Stomach (tissue), 9 donors: ENCODE measurements around the gene LSAMP. TPM values are rescaled to one million over a fixed set of nuclear protein-coding genes. Genes with fewer than 3 reads are reported as not detected.

Experiments used
- DNase-seq, 2 donors: peaks; one replicate each; pipeline versions ENCODE4 v3.0.0 to v3.0.0-alpha.2; 2013 to 2019
- H3K27ac ChIP-seq, 5 donors: fragments of 200-600 bp in 4 of 5; sonication (generic) in 4 of 5; one replicate each; pipeline ENCODE4 v1.5.1; 2013 to 2019; ENCODE audit warnings: mild to moderate bottlenecking in 1 of 5, moderate library complexity in 1 of 5
- H3K27me3 ChIP-seq, 3 donors: fragments of 200-600 bp; sonication (generic); one replicate each; pipeline ENCODE4 v1.5.1; 2017 to 2019; ENCODE audit warnings: mixed run types in 1 of 3
- H3K36me3 ChIP-seq, 4 donors: fragments of 200-600 bp; sonication (generic); 1 replicate in 3 of 4; 2 replicates in 1 of 4; pipeline ENCODE4 v1.5.1; 2016 to 2019
- H3K4me1 ChIP-seq, 4 donors: fragments of 200-600 bp; sonication (generic); one replicate each; pipeline ENCODE4 v1.5.1; 2016 to 2019
- H3K4me3 ChIP-seq, 4 donors: fragments of 200-600 bp; sonication (generic) in 3 of 4; one replicate each; pipeline ENCODE4 v1.5.1; 2016 to 2019; ENCODE audit warnings: mild to moderate bottlenecking in 1 of 4
- H3K9me3 ChIP-seq, 4 donors: fragments of 200-600 bp; sonication (generic); one replicate each; pipeline ENCODE4 v1.5.1; 2016 to 2019
- CTCF ChIP-seq, 7 experiments: fragments of 450-650 bp in 4 of 7; fragments of 200-600 bp in 3 of 7; sonication (generic) in 3 of 7; IDR thresholded peaks; one replicate each; pipeline ENCODE4 v1.5.1; 2016 to 2019; ENCODE audit warnings: antibody characterized with exemption in 7 of 7, control low read depth in 2 of 7, mild to moderate bottlenecking in 1 of 7
- EP300 ChIP-seq: sonication (generic); formaldehyde crosslinking; IDR thresholded peaks from one replicate; pipeline ENCODE4 v1.6.1; 2017; ENCODE audit warnings: antibody characterized with exemption
- POLR2A ChIP-seq, 4 donors: fragments of 450-650 bp; IDR thresholded peaks; one replicate each; pipeline ENCODE4 v1.6.1; 2016; ENCODE audit warnings: antibody characterized with exemption in 4 of 4, control low read depth in 2 of 4, mild to moderate bottlenecking in 1 of 4, moderate library complexity in 1 of 4
- POLR2AphosphoS5 ChIP-seq, 3 donors: sonication (generic); formaldehyde crosslinking; IDR thresholded peaks; one replicate each; pipeline ENCODE4 v1.6.1; 2016; ENCODE audit warnings: antibody characterized with exemption in 3 of 3
- WGBS, 5 donors: extraction: QIAGEN DNeasy Blood & Tissue Kit in 3 of 5; methylation state at CpG; one replicate each; pipeline versions ENCODE4 v1.1.5 to v1.1.7; 2013 to 2018; 5-methylcytosine and 5-hydroxymethylcytosine counted together
- intact Hi-C: fragments of 100-400 bp; cut with DNase I; formaldehyde crosslinking; loops from one replicate; pipeline ENCODE4 v1.15.1; 2023; ENCODE audit warnings: low total_unique reads
- polyA plus RNA-seq, 3 donors: library from polyadenylated mRNA; stranded (reverse); fragments of 200-250 nt; gene quantifications; one replicate each; pipeline ENCODE4 v1.2.3, GENCODE V29; 2013
- total RNA-seq, 5 donors: library from RNA; depleted of rRNA; stranded (reverse); fragments of >200 nt; gene quantifications; one replicate each; pipeline versions ENCODE4 v1.1.0 to v1.2.3, GENCODE V29; 2014 to 2016
- donor health status: healthy with polysubstance abuse.
- donor health status: Bipolar disorder and iron deficiency.
- donor health status: healthy.

Gene LSAMP
- total and polyA plus RNA-seq, 8 donors, result 1.1 to 20.7 (median 1.7) TPM

GRCh38 chr3:115834068-115834467 lies 611.2 kb downstream of the LSAMP start:
- TF ChIP-seq POLR2A (IDR thresholded peaks at IDR 0.05) (no peak), POLR2AphosphoS5 (IDR thresholded peaks at IDR 0.05) (no peak), CTCF (IDR thresholded peaks at IDR 0.05) (no peak), EP300 (no peak)
- intact Hi-C loops, result no loop called here
- Histone ChIP-seq H3K9me3 (no peaks in the 10 kb centered on the region), H3K27ac (no peak overlapping the region), H3K4me3 (no peak overlapping the region), H3K27me3 (no peaks in the 10 kb centered on the region), H3K36me3 (no peaks in the 10 kb centered on the region), H3K4me1 (no peaks in the 10 kb centered on the region)
- no peak for DNase-seq
- WGBS, 5 donors, result 77 to 100% (median 86%) methylated on average over 1 of the region's 1 CpG

- TF ChIP-seq CTCF (IDR thresholded peaks at IDR 0.05), result no peak
- TF ChIP-seq POLR2AphosphoS5 (IDR thresholded peaks at IDR 0.05), result no peak
- TF ChIP-seq EP300, result no peak
- no peak for TF ChIP-seq POLR2A (IDR thresholded peaks at IDR 0.05)
- no peaks in the 10 kb centered on the region for H3K9me3 ChIP-seq
- H3K4me1 ChIP-seq, result no peaks in the 10 kb centered on the region
- H3K4me3 ChIP-seq, result no peak overlapping the region
- intact Hi-C loops, result no loop called here
- DNase-seq, result no peak
- H3K27me3 ChIP-seq, result no peaks in the 10 kb centered on the region
- no peak overlapping the region for H3K27ac ChIP-seq
- H3K36me3 ChIP-seq, result no peaks in the 10 kb centered on the region
- WGBS, 5 donors, result 40 to 94% (median 54%) methylated on average over 2 of the region's 2 CpGs
Observed at GRCh38 chr3:115833074-115833473, 612.2 kb downstream of the LSAMP start.

GRCh38 chr3:115832265-115832664 lies 613.0 kb downstream of the LSAMP start:
- Histone ChIP-seq H3K4me1 (no peaks in the 10 kb centered on the region), H3K27me3 (no peaks in the 10 kb centered on the region), H3K36me3 (no peaks in the 10 kb centered on the region), H3K4me3 (no peak overlapping the region), H3K9me3 (no peaks in the 10 kb centered on the region), H3K27ac (no peak overlapping the region)
- 80 to 85% (median 81%) methylated on average over 3 of the region's 3 CpGs for WGBS, 5 donors
- TF ChIP-seq EP300, result no peak
- no peak for TF ChIP-seq CTCF (IDR thresholded peaks at IDR 0.05)
- TF ChIP-seq POLR2AphosphoS5 (IDR thresholded peaks at IDR 0.05), result no peak
- no peak for TF ChIP-seq POLR2A (IDR thresholded peaks at IDR 0.05)
- intact Hi-C loops, result no loop called here
- DNase-seq, result no peak

- TF ChIP-seq CTCF (IDR thresholded peaks at IDR 0.05) (no peak), POLR2AphosphoS5 (IDR thresholded peaks at IDR 0.05) (no peak), EP300 (no peak), POLR2A (IDR thresholded peaks at IDR 0.05) (no peak)
- H3K4me3 ChIP-seq, result no peak overlapping the region
- WGBS, 5 donors, result 54 to 83% (median 68%) methylated on average over 1 of the region's 1 CpG
- no peaks in the 10 kb centered on the region for H3K9me3 ChIP-seq
- intact Hi-C loops, result no loop called here
- DNase-seq, result no peak
- H3K27ac ChIP-seq, result no peak overlapping the region
- no peaks in the 10 kb centered on the region for H3K4me1 ChIP-seq
- no peaks in the 10 kb centered on the region for H3K27me3 ChIP-seq
- H3K36me3 ChIP-seq, result no peaks in the 10 kb centered on the region
Observed at GRCh38 chr3:115831864-115832263, 613.4 kb downstream of the LSAMP start.
